HG03354 (cell line): ENCODE data around the gene MAPKAP1.
"Not testable (repeated sequence)": the region's sequence is repeated elsewhere in the genome, so short reads cannot be mapped to it uniquely, and the experiment has no call there.

Experiments used
- ATAC-seq: cut with Tn5 transposase; IDR thresholded peaks from one replicate; pipeline ENCODE4 v1.9.1; 2021; ENCODE audit warnings: mild to moderate bottlenecking; ENCODE audit not compliant: unreplicated experiment, poor library complexity, severe bottlenecking

The MAPKAP1 gene

DNA sequence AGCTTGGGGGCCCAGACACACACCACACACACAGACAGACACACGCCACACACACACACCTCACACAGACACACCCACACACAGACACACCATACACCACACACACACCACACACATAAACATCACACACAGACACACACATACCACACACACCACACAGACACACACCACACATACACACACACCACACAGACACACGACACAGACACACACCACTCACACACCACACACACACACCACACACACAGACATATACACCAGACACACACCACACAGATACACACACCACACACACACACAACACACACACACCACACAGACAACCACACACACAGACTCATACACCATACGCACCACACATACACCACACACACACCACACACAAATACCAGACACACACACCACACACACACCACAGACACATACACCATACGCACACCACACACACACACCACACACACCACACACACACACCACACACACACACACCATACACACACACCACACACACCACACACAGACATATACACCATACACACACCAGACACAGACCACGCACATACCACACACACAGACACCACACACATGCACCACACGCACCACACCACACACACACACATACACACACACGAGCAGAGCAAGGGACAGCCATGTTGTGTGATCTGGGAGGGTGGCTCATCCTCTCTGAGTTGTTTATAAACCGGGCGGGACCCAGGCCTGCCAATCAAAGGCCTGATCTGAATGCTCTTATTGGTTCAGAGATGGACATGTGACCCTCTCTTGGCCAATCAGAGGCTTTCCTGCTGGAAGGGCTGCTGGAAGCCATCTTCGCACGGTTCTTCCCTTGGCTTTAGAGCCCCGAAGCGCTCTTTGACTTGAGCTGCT lies 297.1 kb downstream of the MAPKAP1 start:
- no peak for ATAC-seq

DNA sequence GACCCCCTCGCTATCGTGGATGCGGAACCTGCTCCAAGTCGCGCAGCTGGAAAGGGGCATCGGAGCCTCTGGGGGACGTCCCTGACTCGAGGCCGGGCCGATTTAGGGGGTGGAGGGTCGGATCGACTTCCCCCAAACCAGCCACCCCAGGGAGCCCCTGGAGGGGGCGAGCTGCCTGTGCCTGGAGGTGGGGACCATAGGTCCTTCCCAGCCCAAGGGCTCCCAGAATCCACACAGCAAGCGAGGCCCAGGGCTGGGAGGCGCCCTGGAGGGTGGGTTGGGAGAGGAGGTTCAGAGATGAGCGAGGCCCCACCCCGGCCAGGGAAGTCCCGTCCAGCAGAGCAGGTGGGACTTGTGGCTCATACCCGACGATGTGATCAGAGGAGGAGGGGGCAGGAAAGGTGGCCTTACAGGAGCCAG lies 297.8 kb downstream of the MAPKAP1 start:
- no peak for ATAC-seq

DNA sequence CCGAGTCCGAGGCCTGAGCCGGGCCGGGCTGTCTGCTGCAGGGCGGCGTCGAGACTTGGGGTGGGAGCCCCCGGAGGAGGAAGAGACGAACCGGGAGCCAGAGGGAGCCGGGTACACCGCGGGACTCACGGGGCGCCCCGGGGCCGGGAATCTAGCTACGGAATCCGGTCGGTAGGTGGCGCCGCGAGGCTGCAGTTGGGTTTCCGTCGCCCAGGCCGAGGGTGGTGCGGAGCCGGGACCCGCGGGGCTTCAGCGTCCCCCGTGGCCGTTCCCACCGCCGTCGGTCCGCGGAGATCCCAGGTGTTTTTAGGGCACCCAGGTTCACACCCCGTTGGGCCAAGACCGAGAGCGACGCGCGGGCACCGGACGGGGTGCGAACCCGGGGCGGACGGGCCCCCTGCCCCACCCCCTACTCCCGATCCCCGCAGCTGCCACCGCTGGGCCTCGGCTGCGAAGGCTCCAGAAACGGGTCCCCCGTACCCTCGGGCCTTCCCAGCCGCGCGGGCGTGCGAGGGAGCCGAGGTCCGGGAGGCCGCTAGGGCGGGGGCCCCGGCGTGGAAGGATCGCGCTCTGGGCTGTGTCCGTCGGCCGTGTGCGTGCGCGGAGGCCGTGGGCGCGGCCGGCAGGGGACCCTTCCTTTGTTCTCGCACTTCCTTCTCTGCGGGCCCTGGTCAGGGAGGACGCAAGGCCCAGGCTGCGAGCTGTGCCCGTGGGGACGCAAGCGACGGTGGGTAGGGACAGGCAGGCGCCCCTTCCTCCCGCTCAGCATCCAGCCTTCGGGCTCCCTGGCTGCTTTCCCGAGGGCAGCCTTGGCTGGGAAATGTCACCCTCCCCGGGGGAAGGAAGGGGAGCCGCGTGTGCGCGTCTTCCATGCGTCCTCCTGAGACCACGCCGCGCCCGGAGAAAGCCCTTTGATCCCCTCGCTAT lies 298.8 kb downstream of the MAPKAP1 start:
- peak; percentile 69 for ATAC-seq

DNA sequence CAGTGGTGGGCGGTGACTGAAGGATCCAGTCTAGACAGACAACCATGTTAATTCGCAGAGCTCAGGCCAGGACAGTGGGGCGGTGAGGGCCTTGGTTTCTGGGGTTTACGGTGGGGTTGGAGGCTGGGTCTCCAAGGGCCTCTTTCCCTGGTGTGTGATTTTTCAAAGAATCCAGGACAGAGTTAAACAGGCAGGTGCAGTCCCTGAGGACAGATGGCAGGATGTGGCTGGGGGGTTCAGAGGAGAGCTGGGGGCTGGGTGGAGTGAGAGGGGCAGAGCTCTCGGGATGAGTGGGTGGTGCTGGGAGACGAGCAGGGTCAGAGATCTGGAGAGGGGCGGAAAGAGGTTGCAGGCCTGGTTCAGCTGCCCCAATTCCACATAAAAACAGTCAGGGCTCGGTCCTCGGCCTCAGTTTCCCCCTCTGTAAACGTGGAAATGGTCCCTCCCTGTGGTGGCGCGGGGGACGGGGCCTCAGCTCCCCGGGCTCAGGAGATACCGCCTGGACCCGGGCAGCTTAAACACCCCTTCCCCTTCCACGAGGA lies 299.5 kb downstream of the MAPKAP1 start:
- peak; percentile 29 for ATAC-seq

DNA sequence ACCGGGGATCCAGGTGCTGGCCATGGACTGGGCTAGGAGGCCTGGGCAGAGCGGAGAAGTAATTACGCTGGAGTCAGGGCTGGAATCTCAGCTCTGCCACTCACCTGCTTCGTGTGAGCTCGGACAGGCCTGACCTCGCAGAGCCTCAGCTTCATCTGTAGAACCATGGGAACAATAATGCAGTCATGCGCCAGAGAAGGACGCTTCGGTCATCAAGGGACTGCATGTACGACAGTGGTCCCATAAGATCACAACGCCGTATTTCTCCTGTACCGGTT lies 300.3 kb downstream of the MAPKAP1 start:
- ATAC-seq, result no peak

DNA sequence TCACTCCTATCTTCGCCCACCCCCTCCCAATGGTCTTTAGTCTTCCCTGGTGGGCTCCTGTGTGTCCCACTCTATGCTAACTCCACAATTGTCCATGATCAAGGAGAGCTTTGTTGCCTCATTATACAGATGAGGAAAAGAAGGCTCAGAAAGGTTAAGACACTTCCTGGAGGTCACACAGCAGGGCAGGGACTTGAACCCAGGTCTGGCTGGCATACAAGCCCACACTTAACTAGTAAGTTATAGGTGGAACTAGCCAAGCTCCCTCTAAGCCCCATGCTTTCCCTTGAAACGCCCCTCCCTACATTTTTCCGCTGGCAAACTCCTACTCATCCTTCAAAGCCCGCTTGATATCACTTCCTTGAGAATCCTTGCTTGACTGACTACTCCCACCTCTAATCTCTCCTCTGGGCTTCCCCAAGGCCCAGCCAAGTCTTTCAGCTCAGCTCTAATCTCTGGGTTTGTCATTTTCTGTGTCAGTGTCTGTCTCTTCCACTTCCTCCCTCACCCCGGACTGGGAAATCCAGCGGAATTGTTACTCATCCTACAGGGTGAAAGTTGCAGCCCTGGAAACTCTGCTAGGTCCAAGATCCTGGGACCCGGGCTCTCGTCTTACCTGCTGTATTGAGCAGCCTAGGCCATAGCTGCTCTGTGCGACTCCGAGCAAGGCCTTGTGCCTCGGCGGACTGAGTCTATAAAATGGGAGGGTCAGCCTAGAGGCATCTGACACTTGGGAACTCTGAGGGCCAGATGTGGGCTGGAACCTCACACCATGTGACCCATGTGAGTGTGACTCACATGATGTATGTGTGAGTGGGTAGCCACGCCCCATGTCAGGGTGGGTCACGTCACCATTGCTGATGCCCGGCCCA lies 300.8 kb downstream of the MAPKAP1 start:
- no peak for ATAC-seq

DNA sequence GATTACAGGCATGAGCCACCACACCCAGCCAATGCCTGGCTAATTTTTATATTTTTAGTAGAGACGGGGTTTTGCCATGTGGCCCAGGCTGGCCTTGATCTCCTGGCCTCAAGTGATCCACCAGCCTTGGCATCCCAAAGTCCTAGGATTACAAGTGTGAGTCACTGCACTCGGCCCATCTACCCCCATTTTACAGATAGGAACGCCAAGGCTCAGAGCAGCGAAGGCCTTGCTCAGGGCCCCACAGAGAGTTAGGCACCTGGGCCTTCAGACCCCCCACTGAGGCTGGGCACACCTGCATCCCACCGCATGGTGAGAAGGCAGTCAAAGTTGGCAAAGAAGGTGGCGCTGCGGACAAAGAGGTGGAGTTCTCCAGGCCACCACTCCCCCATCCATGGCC lies 302.3 kb downstream of the MAPKAP1 start:
- no peak for ATAC-seq

DNA sequence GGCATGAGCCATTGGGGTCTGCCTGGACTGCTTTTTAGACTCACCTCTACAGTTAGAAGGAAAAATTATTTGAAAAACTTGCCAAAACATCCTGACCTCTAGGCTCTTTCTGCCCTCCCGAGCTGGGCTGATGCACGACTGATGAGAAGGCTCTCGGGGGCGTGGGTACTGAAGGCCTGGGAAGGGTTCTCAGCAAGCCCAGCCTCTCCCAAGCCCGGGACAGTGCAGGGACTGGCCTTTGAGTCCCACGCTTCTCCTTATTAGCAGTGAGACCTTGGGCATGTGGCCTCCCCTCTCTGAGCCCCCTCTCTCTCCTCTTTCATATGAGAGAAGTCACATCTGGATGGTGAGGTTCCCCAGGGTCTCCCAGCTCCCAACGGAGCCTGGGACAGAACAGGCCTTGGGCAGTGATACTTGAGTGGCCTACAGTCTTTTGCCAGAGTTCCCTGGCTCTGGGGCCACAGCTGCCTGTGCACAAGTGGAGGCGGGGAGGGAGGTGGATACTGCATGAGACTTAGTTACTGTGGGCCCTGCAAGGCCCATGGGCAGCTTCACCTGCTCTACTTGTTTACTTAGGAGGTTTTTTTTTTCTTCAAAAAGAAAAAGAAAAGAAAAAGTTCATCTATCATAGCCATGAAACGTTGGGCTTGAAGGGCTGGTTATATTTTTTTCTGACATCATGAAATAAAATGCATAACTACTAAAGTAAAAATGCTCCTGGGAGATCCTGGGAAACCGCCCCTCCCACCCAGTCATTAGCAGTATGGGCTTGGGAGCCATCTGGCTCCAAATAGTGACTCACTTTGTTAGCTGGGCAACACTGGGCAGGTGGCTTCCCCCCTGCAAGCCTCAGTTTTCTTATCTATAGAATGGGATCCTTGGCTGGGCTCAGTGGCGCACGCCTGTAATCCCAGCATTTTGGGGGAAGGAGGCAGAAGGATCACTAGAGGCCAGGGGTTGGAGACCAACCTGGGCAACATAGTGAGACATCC lies 306.0 kb downstream of the MAPKAP1 start:
- ATAC-seq, result no peak

DNA sequence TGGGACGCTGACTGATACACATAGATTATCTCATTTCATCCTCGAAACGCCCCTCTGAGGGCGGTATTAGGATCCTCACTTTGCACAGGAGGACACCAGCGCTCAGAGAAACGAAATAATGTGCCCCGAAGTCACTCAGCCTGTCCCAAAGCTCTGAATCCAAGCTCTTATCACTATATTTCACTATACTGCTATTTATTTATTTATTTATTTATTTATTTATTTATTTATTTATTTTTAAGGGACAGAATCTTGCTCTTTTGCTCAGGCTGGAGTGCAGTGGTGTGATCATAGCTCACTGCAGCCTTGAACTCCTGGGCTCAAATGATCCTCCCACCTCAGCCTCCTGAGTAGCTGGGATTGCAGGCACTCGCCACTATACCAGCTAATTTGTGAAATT lies 306.8 kb downstream of the MAPKAP1 start:
- not testable (repeated sequence) for ATAC-seq

DNA sequence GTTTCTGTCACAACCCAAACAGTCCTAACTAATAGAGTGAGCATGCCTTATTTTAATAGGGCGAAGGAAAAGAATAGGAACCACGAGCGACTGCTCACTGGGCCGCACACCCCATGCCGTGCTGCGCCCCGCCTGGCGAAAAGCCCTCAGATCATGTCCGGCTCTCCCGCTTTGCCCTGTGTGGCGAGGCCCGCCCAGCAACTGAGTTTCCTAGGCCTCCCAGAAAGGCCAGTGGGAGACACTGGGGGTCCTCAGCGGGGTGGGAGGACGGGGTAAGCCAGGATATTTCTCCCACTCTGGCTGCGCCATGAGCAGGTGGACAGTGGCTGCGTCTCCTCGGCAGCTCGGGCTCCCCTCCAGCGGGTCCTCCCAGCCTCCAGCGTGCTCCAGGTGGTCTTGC lies 307.3 kb downstream of the MAPKAP1 start:
- no peak for ATAC-seq

DNA sequence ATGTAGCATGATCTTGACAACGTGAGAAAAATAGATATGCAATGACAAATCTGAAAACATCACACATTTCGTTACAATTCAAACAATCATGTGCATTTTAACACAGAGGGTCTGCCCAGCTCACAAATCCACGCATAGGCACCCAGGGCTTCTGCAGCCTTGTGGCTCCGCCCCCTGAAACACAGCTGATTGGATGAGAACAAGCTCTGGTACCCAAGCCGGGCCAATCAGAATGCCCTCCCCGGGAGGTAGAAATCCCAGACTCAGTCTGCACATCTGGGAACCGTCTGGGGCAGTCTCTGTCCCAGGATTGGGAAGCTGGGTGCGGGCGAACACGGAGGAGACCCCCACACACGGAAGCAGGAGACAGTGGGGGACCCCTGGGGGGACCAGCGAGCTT lies 307.8 kb downstream of the MAPKAP1 start:
- ATAC-seq, result no peak

DNA sequence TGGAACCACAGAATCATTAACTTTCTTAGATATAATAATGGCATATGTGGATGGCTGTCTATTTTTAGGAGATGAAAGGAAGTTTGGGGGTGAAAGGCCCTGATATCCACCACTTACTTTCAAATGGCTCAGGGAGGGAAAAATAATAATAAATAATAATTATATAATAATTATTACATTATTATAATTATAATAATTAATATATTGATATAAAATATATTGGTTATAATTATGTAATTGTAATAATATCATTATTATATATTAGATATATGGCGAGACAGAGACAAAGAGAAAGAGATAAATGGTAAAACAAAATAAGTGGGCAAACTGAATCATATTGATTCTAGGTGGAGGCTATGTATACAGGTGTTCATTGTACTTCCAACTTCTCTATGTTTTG lies 308.8 kb downstream of the MAPKAP1 start:
- no peak for ATAC-seq

DNA sequence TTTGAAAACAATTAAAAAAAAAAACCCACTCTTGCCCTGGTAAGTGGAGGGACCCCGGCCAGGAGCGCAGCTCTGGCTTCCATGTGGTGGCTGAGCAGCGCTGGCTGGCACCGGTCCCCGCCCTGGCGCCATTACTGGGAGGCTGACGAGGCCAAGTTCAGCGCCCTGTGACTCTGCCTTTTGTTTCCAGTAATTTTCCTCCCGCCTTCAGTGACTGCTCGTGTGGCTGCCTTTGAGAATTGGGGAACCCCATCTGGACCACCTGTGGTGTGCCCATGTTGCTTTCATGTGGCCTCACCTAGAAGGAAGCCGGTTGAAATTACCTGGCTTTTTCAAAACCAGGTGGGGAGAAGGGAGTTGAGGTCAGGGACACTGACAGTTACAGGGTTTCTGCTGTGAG lies 309.3 kb downstream of the MAPKAP1 start:
- no peak for ATAC-seq

DNA sequence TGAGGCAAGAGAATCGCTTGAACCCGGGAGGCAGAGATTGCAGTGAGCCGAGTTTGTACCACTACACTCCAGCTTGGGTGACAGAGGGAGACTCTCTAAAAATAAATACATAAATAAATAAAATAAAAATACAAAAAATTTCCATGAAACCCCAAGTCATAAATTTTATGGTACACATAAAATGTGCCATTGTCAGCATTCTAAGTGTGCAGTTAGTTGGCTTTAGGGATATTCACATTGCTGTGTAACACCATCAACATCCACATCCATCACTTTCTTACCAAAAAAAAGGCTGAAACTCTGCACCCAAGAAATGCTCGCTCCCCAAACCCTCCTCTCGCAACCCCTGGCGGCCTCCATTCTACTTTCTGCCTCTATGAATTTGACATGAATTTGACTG lies 310.2 kb downstream of the MAPKAP1 start:
- ATAC-seq, result no peak

DNA sequence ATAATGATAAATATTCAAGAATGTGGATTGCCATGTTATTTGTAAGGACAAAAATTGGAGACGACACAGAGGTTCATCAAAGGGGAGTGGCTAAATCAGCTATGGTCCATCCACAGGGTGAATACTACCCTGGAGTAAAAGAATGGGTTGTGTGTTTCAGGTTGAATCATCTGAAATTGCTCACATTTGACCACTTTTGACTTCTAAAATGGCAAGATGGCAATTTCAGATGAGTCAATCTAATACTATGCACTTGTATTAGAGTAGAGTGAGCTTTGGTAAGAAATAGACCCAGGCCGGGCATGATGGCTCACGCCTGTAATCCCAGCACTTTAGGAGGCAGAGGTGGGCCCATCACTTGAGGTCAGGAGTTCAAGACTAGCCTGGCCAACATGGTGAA lies 313.6 kb downstream of the MAPKAP1 start:
- ATAC-seq, result no peak

DNA sequence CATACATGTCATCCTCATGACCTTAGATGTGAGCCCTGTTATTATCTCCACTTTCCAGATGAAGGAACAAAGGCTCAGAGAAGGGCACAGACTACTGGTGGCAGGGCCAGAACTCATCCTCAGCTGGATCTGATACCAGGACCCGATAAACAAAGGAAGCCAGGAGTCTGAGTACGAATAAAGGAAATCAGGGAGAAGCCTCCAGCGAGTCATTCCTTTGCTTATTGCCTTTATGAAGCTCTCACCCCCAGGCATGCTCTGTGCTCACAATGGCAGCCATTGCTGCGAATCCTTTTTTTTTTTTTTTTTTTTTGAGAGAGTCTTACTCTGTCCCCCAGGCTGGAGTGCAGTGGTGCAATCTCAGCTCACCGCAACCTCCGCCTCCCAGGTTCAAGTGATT lies 315.3 kb downstream of the MAPKAP1 start:
- no peak for ATAC-seq

DNA sequence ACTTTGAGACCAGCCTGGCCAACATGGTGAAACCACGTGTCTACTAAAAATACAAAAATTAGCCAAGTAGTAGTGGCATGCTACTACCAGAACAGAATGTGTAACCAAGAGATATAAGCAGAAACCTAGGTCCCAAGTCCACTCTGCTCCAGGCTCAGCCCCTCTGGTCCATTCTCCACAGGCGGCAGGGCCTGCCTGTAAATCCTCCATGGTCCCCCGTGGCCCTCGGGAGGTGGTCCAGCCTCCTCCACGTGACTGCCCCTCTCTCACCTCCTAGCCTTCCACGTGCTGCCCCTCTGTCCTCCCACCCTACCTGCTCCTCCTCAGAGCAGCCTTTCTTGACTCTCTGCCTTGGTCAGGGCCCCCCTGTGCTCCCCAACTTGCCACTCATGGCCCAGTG lies 318.0 kb downstream of the MAPKAP1 start:
- no peak for ATAC-seq

DNA sequence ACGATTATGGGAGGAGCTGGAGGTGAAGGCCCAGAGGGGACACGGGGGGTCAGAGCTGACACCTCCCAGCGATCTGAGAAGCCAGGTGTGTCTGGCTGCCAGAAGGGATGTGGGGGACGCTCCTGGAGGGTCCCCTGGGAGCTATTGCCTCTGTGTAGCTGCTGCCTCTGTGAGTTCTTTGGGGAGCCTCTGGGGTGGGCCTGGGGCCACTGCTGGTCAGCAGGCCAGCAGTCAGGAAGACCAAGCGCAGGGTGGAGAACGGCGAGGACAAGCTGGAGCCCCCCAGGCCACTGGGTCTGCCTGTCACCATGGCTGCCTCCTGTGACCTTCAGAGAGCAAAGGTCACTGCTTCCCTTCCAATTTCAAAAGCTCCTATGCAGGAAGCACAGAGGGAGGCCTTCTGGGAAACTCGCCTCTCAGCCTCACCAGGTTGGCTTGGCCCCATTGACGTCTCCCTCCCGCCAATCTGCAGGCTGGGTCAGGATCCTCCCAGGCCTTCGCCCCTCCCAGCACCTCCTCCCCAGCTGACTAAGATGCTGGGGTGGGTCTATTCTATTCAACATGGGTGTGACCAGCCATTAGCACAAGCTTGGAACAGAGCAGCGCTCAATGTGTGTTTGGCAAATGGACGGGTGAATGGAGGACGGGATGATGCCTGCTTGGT lies 319.0 kb downstream of the MAPKAP1 start:
- ATAC-seq, result no peak
